ENCODE data around the gene COASY. TPM values are rescaled to one million over a fixed set of nuclear protein-coding genes. Genes with fewer than 3 reads are reported as not detected.
"Not testable (repeated sequence)": the region's sequence is repeated elsewhere in the genome, so short reads cannot be mapped to it uniquely, and the experiment has no call there.

The COASY gene
- total RNA-seq, 1 donor from 2014 or later: 45.6 TPM

- intact Hi-C loops (cut with DNase I): loop anchor here (10.0 kb wide), 2 partner anchors 341 to 501 kb away; partner anchors contain the start of genes HCRT, KCNH4 and NKIRAS2
- DNase-seq (ENCODE audit: missing footprints): no peak
Measured at GRCh38 chr17:42526031-42526444, 35.9 kb upstream of the COASY start.

DNA sequence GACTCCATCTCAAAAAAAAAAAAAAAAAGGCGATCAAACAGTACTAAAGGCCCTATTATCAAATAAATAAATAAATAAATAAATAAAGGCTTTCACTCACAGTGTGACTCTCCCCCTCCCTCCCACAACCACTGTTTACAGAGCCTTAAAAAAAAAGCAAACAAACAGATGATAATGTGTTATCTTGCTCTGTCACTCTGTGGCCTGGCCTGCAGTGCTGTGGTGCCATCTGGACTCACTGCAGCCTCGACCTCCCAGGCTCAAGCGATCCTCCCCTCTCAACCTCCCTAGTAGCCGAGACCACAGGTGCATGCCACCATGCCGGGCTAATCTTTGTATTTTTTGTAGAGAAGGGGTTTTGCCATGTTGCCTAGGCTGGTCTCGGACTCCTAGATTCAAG is 34.0 kb upstream of the COASY start:
- intact Hi-C loops (cut with DNase I): loop anchor here (10.0 kb wide), 2 partner anchors 343 to 503 kb away; partner anchors contain the start of genes HCRT, KCNH4 and NKIRAS2
- no peak for ATAC-seq
- no peak for DNase-seq (ENCODE audit: missing footprints)

More at GRCh38 chr17:42526031-42526444, 35.9 kb upstream of the COASY start:
- ATAC-seq: peak; percentile 65

DNA sequence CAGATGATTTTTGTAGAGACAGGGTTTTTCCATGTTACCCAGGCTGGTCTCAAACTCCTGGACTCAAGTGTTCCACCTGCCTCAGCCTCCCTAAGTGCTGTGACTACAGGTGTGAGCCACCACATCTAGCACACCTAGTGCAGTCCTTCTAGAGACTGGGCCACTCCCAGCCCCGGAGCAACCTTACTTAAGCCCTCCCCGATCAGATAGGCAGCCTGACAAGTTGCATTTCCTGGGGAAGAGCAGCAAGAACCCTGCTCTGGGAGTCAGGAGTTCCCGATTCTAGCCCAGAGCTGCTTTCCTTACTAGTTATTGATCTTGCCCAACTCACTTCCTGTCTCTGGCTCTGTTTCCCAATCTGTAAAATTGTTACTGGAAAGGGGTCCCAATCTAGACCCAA is 32.9 kb upstream of the COASY start:
- ATAC-seq: no peak
- no peak for DNase-seq (ENCODE audit: missing footprints)

DNA sequence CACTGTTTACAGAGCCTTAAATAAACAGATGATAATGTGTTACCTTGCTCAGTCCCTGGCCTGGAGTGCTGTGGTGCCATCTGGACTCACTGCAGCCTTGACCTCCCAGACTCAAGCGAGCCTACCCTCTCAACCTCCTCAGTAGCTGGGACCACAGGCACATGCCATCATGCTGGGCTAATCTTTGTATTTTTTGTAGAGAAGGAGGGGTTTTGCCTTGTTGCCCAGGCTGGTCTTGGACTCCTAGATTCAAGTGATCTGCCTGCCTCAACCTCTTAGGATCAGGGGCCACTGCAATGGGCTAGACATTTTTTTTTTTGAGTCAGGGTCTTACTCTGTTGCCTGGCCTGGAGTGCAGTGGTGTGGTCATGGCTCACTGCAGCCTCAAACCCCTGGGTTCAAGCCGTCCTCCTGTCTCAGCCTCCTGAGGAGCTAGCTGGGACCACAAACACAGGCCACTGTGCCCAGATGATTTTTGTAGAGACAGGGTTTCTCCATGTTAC is 30.9 kb upstream of the COASY start:
- DNase-seq (ENCODE audit: missing footprints): no peak
- intact Hi-C loops (cut with DNase I): no loop called here
- no peak for ATAC-seq

More for the DNA sequence above, 32.9 kb upstream of the COASY start:
- intact Hi-C loops (cut with DNase I): loop anchor here (10.0 kb wide), 2 partner anchors 344 to 504 kb away; partner anchors contain the start of genes HCRT, KCNH4 and NKIRAS2

- DNase-seq (ENCODE audit: missing footprints): peak; percentile 86
- intact Hi-C loops (cut with DNase I): no loop called here
- ATAC-seq: peak; percentile 43
Measured at GRCh38 chr17:42531455-42532354, 30.2 kb upstream of the COASY start.

- DNase-seq (ENCODE audit: missing footprints) (no peak), ATAC-seq (no peak)
- intact Hi-C loops (cut with DNase I): no loop called here
Measured at GRCh38 chr17:42535155-42536047, 26.5 kb upstream of the COASY start.

- ATAC-seq: peak; percentile 90
- peak; percentile 98 for DNase-seq (ENCODE audit: missing footprints)
- intact Hi-C loops (cut with DNase I): no loop called here
Measured at GRCh38 chr17:42536048-42536371, 25.9 kb upstream of the COASY start, which contains the start of gene NAGLU. Gene NAGLU, plus strand, starts transcription at chr17:42536241. Its CDS starts 32 bp downstream, at chr17:42536273.

DNA sequence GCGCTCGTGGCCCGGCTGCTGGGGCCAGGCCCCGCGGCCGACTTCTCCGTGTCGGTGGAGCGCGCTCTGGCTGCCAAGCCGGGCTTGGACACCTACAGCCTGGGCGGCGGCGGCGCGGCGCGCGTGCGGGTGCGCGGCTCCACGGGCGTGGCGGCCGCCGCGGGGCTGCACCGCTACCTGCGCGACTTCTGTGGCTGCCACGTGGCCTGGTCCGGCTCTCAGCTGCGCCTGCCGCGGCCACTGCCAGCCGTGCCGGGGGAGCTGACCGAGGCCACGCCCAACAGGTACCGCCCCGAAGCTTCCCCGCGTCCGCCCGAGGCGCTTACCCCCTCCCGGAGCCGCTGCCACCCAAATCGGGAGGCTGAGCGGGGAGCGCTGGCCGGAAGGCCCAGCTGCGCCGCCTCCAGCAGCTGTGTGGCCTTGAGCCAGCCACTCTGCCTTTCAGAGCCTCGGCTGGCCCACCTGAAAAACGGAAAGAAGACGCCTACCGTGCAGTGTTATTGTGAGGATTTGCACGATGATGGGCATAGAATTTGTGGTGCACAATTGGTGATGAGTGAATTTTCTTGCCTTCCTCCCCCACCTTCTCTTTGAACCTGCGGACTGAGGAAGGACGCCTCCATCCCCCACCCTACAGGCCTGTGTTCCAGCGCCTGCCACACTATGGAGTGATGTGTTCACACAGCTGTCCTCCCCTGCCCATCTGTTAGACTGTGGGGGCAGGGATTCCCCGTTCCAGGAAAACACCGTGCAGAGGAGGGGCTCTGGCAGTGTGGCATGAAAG is 25.4 kb upstream of the COASY start:
- ATAC-seq (peak; percentile 75), DNase-seq (ENCODE audit: missing footprints) (peak; percentile 92)
- intact Hi-C loops (cut with DNase I): no loop called here

- DNase-seq (ENCODE audit: missing footprints): no peak
- intact Hi-C loops (cut with DNase I): no loop called here
- peak; percentile 0 for ATAC-seq
Measured at GRCh38 chr17:42537156-42537805, 24.7 kb upstream of the COASY start.

DNA sequence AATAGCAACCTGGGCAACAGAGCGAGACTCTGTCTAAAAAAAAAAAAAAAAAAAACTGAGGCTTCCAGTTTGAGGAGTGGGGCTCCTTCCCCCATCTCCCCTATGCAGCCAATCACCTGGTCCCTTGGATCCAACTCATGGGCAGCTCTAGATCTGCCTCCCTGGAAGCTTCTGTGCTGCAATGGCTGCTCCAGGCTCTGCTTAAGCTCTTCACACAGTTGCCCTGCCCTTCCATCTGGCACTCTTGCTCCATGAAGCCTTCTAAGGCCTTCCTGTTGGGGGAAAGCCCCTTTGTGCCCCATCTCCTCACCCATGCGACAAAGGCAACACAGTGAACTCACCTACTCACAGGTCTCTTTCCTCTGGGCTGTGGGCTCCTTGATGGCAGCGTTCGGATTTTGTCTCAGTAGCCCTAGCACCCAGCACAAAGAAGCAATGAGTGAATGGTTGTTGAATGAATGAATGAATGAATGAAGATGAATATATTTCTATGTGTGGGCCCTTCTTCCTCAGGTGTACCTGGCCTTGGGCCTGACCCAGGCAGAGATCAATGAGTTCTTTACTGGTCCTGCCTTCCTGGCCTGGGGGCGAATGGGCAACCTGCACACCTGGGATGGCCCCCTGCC is 24.0 kb upstream of the COASY start:
- ATAC-seq: no peak
- intact Hi-C loops (cut with DNase I): no loop called here
- no peak for DNase-seq (ENCODE audit: missing footprints)

- DNase-seq (ENCODE audit: missing footprints): no peak
Measured at GRCh38 chr17:42538482-42538881, 23.5 kb upstream of the COASY start.

GRCh38 chr17:42540558-42540957 is 21.4 kb upstream of the COASY start:
- intact Hi-C loops (cut with DNase I); ATAC-seq; DNase-seq (ENCODE audit: missing footprints): not testable (repeated sequence)

More at GRCh38 chr17:42538482-42538881, 23.5 kb upstream of the COASY start:
- intact Hi-C loops (cut with DNase I): no loop called here
- ATAC-seq: no peak

DNA sequence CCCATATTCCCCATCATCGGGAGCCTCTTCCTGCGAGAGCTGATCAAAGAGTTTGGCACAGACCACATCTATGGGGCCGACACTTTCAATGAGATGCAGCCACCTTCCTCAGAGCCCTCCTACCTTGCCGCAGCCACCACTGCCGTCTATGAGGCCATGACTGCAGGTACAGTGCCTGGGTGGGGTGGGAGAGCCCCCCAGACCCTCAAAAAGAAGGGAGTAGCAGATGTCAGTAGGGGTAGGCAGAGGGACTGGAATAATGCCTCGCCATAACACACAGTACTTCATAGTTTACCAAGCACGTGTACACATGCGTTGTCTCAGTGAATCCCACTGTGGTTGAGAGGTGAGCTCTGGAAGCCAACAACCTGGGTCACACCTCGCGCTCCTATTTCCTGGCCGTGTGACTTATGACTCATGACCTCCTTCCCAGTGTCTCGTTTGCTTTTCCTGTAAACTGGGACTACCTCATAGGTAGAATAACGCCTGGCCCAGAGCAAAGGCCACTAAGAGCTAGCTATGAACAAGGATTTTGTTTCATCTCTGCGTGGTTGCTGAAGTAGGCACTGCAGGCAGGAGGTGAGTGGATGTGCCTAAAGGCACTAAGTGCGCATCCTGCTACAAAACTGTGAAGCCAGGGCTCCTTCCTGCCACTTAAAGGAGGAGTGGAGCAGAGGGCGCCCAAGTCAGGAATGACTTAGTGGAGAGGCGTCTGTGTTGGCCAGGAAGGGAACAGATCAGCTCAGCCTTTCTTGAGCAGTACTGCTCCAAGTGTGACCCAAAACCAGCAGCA is 20.7 kb upstream of the COASY start:
- DNase-seq (ENCODE audit: missing footprints): no peak
- intact Hi-C loops (cut with DNase I): no loop called here
- ATAC-seq: no peak

GRCh38 chr17:42543190-42544079 is 18.5 kb upstream of the COASY start:
- DNase-seq (ENCODE audit: missing footprints): peak; percentile 60
- intact Hi-C loops (cut with DNase I): no loop called here
- no peak for ATAC-seq

GRCh38 chr17:42544874-42545283 is 17.1 kb upstream of the COASY start:
- intact Hi-C loops (cut with DNase I): no loop called here

More at GRCh38 chr17:42544874-42545283, 17.1 kb upstream of the COASY start:
- ATAC-seq (no peak), DNase-seq (ENCODE audit: missing footprints) (no peak)
